Uterus (tissue), 4 donors: Measurements from ENCODE around the gene ARPP21. TPM values are rescaled to one million over a fixed set of nuclear protein-coding genes. Genes with fewer than 3 reads are reported as not detected.

Source experiments
- DNase-seq, 2 donors: peaks; one replicate each; pipeline ENCODE4 v3.0.0-alpha.2; 2019 to 2020
- H3K27ac ChIP-seq, 2 donors: fragments of 200-600 bp; sonication (generic); 1 replicate in 1 of 2; 2 replicates in 1 of 2; pipeline ENCODE4 v1.5.1; 2016 to 2018
- H3K27me3 ChIP-seq, 2 donors: fragments of 200-600 bp; sonication (generic); one replicate each; pipeline ENCODE4 v1.5.1; 2018 to 2019; ENCODE audit warnings: control low read depth in 1 of 2
- H3K36me3 ChIP-seq, 2 donors: fragments of 200-600 bp; sonication (generic); one replicate each; pipeline ENCODE4 v1.5.1; 2019; ENCODE audit warnings: control low read depth in 1 of 2
- H3K4me1 ChIP-seq, 2 donors: fragments of 200-600 bp; sonication (generic); one replicate each; pipeline ENCODE4 v1.5.1; 2018 to 2019; ENCODE audit warnings: control low read depth in 1 of 2
- H3K4me3 ChIP-seq, 2 donors: fragments of 200-600 bp; sonication (generic); 1 replicate in 1 of 2; 2 replicates in 1 of 2; pipeline ENCODE4 v1.5.1; 2018 to 2019; ENCODE audit warnings: mild to moderate bottlenecking in 1 of 2
- H3K9me3 ChIP-seq, 2 donors: fragments of 200-600 bp; sonication (generic); one replicate each; pipeline ENCODE4 v1.5.1; 2019; ENCODE audit warnings: control low read depth in 1 of 2
- POLR2A ChIP-seq, 2 donors: fragments of 450-650 bp; IDR thresholded peaks; one replicate each; pipeline ENCODE4 v1.6.1; 2016; ENCODE audit warnings: antibody characterized with exemption in 2 of 2, mild to moderate bottlenecking in 1 of 2, moderate library complexity in 1 of 2
- intact Hi-C: fragments of 100-400 bp; cut with DNase I; formaldehyde crosslinking; loops from one replicate; pipeline ENCODE4 v1.15.1; 2023; ENCODE audit warnings: low total_unique reads
- total RNA-seq, 4 donors: library from RNA; depleted of rRNA in 3 of 4; stranded (reverse); fragments of >200 nt in 3 of 4; gene quantifications; one replicate each; pipeline versions ENCODE4 v1.1.0 to v1.2.4, GENCODE V29; 2014 to 2023
- TF ChIP-seq, protein P1 (sequence below), 4 experiments: fragments of 200-600 bp in 2 of 4; fragments of 450-650 bp in 2 of 4; sonication (generic) in 2 of 4; IDR thresholded peaks; one replicate each; pipeline ENCODE4 v1.5.1; 2016 to 2019; ENCODE audit warnings: antibody characterized with exemption in 4 of 4, mild to moderate bottlenecking in 2 of 4, moderate library complexity in 1 of 4
- donor health status: DM: yes; HTN: yes; CAD: no.

Gene ARPP21
- total RNA-seq, 4 donors from 2014 or later: 1.2 TPM; not detected in 3

DNA sequence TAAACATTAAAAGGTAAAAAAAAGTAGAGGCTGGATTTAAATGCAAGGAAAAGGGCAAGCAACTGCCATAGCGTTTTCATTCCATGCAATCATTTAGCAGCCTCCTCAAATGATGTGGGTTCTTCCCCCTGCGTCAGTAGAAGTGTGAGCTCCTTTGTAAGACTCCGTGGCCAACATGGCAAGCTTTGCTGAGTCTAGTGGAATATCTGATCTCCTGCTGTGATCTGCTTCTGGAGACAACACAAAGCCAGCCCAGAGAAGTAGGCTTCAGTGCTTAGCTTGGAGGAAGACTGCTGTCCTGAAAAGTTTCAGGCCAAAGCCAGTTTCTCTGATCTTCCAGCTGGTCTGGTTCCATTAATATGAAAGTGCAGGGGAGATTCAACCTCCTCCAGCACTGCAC, 70.4 kb downstream of the ARPP21 start:
- H3K4me1 ChIP-seq: no peaks in the 10 kb centered on the region
- no peak overlapping the region for H3K4me3 ChIP-seq
- H3K27me3 ChIP-seq: no peaks in the 10 kb centered on the region
- no peaks in the 10 kb centered on the region for H3K36me3 ChIP-seq
- H3K27ac ChIP-seq: no peak overlapping the region
- intact Hi-C loops: no loop called here
- no peak for TF ChIP-seq POLR2A (IDR thresholded peaks at IDR 0.05)
- TF ChIP-seq, protein P1, sequence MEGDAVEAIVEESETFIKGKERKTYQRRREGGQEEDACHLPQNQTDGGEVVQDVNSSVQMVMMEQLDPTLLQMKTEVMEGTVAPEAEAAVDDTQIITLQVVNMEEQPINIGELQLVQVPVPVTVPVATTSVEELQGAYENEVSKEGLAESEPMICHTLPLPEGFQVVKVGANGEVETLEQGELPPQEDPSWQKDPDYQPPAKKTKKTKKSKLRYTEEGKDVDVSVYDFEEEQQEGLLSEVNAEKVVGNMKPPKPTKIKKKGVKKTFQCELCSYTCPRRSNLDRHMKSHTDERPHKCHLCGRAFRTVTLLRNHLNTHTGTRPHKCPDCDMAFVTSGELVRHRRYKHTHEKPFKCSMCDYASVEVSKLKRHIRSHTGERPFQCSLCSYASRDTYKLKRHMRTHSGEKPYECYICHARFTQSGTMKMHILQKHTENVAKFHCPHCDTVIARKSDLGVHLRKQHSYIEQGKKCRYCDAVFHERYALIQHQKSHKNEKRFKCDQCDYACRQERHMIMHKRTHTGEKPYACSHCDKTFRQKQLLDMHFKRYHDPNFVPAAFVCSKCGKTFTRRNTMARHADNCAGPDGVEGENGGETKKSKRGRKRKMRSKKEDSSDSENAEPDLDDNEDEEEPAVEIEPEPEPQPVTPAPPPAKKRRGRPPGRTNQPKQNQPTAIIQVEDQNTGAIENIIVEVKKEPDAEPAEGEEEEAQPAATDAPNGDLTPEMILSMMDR (IDR thresholded peaks at IDR 0.05): no peak
- no peak for DNase-seq
- H3K9me3 ChIP-seq: no peaks in the 10 kb centered on the region

DNA sequence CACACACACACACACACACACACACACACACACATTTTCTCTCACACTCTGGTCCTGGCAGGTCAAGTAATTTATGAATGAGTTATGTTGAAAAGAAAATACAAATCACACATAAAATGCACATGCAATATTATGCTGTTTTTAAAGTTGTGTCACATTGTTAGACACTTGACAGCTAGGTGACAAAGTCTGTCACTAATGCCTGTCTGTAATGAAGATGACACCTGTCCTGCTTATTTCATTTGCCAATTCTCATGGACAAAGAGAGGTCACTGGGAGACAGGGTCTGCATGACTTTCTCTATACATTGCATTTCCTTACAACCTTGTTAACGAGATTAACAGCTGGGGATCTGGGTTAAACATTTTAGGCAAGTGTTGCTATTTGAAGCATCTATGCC, 71.2 kb downstream of the ARPP21 start:
- no peak overlapping the region for H3K4me3 ChIP-seq
- H3K27me3 ChIP-seq: no peaks in the 10 kb centered on the region
- no peaks in the 10 kb centered on the region for H3K9me3 ChIP-seq
- no peak for DNase-seq
- no peak overlapping the region for H3K27ac ChIP-seq
- intact Hi-C loops: no loop called here
- H3K36me3 ChIP-seq: no peaks in the 10 kb centered on the region
- TF ChIP-seq, protein P1 (IDR thresholded peaks at IDR 0.05): no peak
- TF ChIP-seq POLR2A (IDR thresholded peaks at IDR 0.05): no peak
- H3K4me1 ChIP-seq: no peaks in the 10 kb centered on the region

DNA sequence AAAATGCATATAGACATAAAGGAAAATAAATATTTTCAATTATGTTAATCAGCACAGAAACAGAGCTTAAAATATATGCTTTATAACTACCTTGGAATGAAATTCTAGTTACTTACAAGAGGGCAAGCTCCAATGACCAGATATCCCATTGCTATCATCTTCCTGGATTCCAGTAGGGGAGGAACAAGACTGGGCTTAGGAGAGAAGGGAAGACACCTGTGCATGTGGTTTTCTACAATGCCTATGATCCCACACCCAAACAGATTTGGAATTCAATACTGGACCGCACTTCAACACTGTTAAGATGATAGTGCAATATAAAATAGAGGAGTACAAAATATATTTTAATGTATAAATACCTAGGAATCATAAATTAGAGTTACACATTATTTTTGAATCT, 79.6 kb downstream of the ARPP21 start:
- Histone ChIP-seq H3K4me3 (no peak overlapping the region), H3K9me3 (no peaks in the 10 kb centered on the region), H3K27me3 (no peaks in the 10 kb centered on the region), H3K36me3 (no peaks in the 10 kb centered on the region), H3K4me1 (no peaks in the 10 kb centered on the region), H3K27ac (no peak overlapping the region)
- no peak for DNase-seq
- no peak for TF ChIP-seq POLR2A (IDR thresholded peaks at IDR 0.05)
- TF ChIP-seq, protein P1 (IDR thresholded peaks at IDR 0.05): no peak
- intact Hi-C loops: no loop called here

DNA sequence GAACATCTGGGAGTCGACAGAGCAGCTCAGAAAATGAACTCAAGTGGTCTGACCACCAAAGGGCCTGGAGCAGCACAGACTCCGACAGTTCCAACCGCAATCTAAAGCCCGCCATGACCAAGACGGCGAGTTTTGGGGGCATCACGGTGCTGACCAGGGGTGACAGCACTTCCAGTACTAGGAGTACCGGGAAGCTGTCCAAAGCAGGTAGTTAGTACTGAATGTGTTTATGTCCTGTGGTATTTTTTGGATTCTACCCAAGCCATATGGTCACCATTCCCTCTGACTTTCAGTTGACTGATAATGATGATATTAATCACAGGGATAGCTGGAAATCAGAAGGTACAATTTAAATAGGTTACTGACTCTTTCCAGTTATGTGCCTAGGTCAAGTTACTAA, 82.3 kb downstream of the ARPP21 start:
- Histone ChIP-seq H3K4me1 (no peaks in the 10 kb centered on the region), H3K9me3 (no peaks in the 10 kb centered on the region), H3K36me3 (no peaks in the 10 kb centered on the region), H3K4me3 (no peak overlapping the region), H3K27me3 (no peaks in the 10 kb centered on the region), H3K27ac (no peak overlapping the region)
- DNase-seq: no peak
- intact Hi-C loops: no loop called here
- no peak for TF ChIP-seq POLR2A (IDR thresholded peaks at IDR 0.05)

DNA sequence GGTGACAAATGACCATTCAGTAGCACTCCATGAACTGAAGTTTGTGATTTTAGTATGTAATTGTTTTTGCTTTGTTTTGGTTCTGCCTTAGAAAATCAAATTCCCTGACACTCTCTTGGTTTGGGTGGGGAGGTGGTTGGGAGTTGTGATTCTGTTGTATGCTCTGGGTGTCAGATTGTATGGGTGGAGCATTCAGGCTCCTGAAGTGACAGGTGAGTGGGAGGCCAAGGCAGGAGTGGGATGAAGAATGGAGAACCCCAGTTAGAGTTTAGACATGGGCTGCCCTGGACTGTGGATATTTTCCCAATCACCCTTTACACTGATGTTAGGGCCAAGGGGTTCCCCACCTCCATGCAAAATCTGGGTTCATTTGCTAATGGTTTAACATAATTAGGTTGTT, 83.6 kb downstream of the ARPP21 start:
- Histone ChIP-seq H3K4me1 (no peaks in the 10 kb centered on the region), H3K27ac (no peak overlapping the region), H3K4me3 (no peak overlapping the region), H3K36me3 (no peaks in the 10 kb centered on the region), H3K27me3 (no peaks in the 10 kb centered on the region), H3K9me3 (no peaks in the 10 kb centered on the region)
- intact Hi-C loops: no loop called here
- no peak for DNase-seq
- TF ChIP-seq, protein P1 (IDR thresholded peaks at IDR 0.05): no peak
- no peak for TF ChIP-seq POLR2A (IDR thresholded peaks at IDR 0.05)

DNA sequence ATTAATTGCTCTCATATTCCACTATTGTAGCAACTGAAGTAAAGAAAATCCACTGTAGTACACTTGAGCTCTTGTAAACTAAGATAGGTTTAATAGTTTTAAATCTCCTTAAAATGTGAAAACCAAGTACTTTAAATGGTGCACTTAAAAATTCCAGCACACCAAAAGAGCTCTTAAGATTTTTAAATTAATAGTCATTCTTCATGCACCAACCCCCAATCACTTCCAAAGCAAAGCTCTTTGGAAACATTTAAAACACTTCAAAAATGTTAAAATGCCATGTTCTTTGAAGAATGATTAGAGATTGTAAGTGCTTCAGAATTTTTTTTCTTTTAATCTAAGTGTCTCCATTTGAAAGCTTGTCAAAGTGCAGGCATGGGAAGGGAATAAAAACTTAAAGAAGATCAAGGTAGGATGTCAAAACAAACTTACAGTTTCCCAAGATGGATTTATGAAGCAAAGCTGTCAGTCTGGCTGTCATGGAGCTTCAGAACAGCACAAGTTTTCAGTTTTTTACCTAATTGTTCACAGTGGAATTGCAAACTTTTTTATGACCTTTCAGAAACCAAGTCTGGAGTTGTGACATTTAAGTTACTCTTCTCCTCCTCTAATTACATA, 84.3 kb downstream of the ARPP21 start:
- Histone ChIP-seq H3K4me3 (no peak overlapping the region), H3K36me3 (no peaks in the 10 kb centered on the region)
- TF ChIP-seq, protein P1 (IDR thresholded peaks at IDR 0.05): no peak
- TF ChIP-seq POLR2A (IDR thresholded peaks at IDR 0.05): no peak

More for the DNA sequence above, 84.3 kb downstream of the ARPP21 start:
- intact Hi-C loops: no loop called here
- Histone ChIP-seq H3K9me3 (no peaks in the 10 kb centered on the region), H3K4me1 (no peaks in the 10 kb centered on the region), H3K27me3 (no peaks in the 10 kb centered on the region), H3K27ac (no peak overlapping the region)
- no peak for DNase-seq
